Mesenchymal stem cell (in vitro differentiated cells and primary cell): ENCODE results near the gene PTER.

ENCODE experiments used
- DNase-seq: peaks from one replicate; pipeline ENCODE4 v3.0.0-alpha.2; 2013
- H2AFZ ChIP-seq: one replicate; pipeline ENCODE4 v1.6.1; 2013; ENCODE audit warnings: low read depth, mild to moderate bottlenecking, control low read depth, inconsistent platforms, low read length, moderate library complexity
- H2AK5ac ChIP-seq: 2 replicates; pipeline ENCODE4 v1.6.1; 2013; ENCODE audit warnings: low read length, moderate library complexity, mild to moderate bottlenecking, inconsistent platforms; ENCODE audit not compliant: severe bottlenecking
- H2BK120ac ChIP-seq: one replicate; pipeline ENCODE4 v1.6.1; 2013; ENCODE audit warnings: low read depth, mild to moderate bottlenecking, inconsistent platforms, low read length, moderate library complexity
- H2BK12ac ChIP-seq, 2 experiments: one replicate each; pipeline ENCODE4 v1.6.1; 2013; ENCODE audit warnings: inconsistent platforms in 2 of 2, low read length in 2 of 2, mild to moderate bottlenecking in 2 of 2, moderate library complexity in 2 of 2, control low read depth in 1 of 2
- H2BK15ac ChIP-seq: one replicate; pipeline ENCODE4 v1.6.1; 2013; ENCODE audit warnings: mild to moderate bottlenecking, low read depth, inconsistent platforms; ENCODE audit not compliant: poor library complexity, severe bottlenecking
- H2BK5ac ChIP-seq: 2 replicates; pipeline ENCODE4 v1.6.1; 2013; ENCODE audit warnings: low read depth, mild to moderate bottlenecking, low read length, control low read depth, inconsistent platforms; ENCODE audit not compliant: poor library complexity, severe bottlenecking
- H3K14ac ChIP-seq, 2 experiments: one replicate each; pipeline ENCODE4 v1.6.1; 2013; ENCODE audit warnings: inconsistent platforms in 2 of 2, low read length in 2 of 2, control low read depth in 1 of 2, mild to moderate bottlenecking in 1 of 2, moderate library complexity in 1 of 2
- H3K18ac ChIP-seq, 2 experiments: one replicate each; pipeline ENCODE4 v1.6.1; 2013; ENCODE audit warnings: inconsistent platforms in 2 of 2, low read length in 2 of 2, control low read depth in 1 of 2, low read depth in 1 of 2, mild to moderate bottlenecking in 1 of 2
- H3K23ac ChIP-seq, 2 experiments: one replicate each; pipeline ENCODE4 v1.6.1; 2013; ENCODE audit warnings: inconsistent platforms in 2 of 2, low read length in 2 of 2, mild to moderate bottlenecking in 2 of 2, moderate library complexity in 2 of 2, control low read depth in 1 of 2
- H3K27ac ChIP-seq: 2 replicates; pipeline ENCODE4 v1.5.1; 2013; ENCODE audit warnings: mild to moderate bottlenecking, moderate library complexity, low read length, control low read depth, inconsistent platforms; ENCODE audit not compliant: poor library complexity, severe bottlenecking
- H3K27me3 ChIP-seq, 2 experiments: 2 replicates each; pipeline versions ENCODE4 v1.6.1 to v1.7.0; 2013; ENCODE audit warnings: low read length in 2 of 2, mild to moderate bottlenecking in 2 of 2, moderate library complexity in 2 of 2, control low read depth in 1 of 2, inconsistent platforms in 1 of 2; ENCODE audit not compliant: control insufficient read depth in 1 of 2, insufficient read depth in 1 of 2
- H3K36me3 ChIP-seq, 2 experiments: 2 replicates each; pipeline versions ENCODE4 v1.6.1 to v1.7.0; 2013; ENCODE audit warnings: low read length in 2 of 2, control low read depth in 1 of 2, inconsistent platforms in 1 of 2, low read depth in 1 of 2, mild to moderate bottlenecking in 1 of 2; ENCODE audit not compliant: insufficient read depth in 2 of 2, control insufficient read depth in 1 of 2
- H3K4ac ChIP-seq, 2 experiments: one replicate each; pipeline ENCODE4 v1.6.1; 2013; ENCODE audit warnings: inconsistent platforms in 2 of 2, low read length in 2 of 2, mild to moderate bottlenecking in 2 of 2, moderate library complexity in 2 of 2, control low read depth in 1 of 2, low read depth in 1 of 2
- H3K4me1 ChIP-seq: 2 replicates; pipeline ENCODE4 v1.6.1; 2013; ENCODE audit warnings: low read depth, low read length, control low read depth; ENCODE audit not compliant: control insufficient read depth, insufficient read depth
- H3K4me2 ChIP-seq: 2 replicates; pipeline ENCODE4 v1.6.1; 2013; ENCODE audit warnings: low read length, mild to moderate bottlenecking, inconsistent platforms; ENCODE audit not compliant: poor library complexity, severe bottlenecking
- H3K4me3 ChIP-seq, 2 experiments: 2 replicates each; pipeline versions ENCODE4 v1.5.1 to v1.7.0; 2013; ENCODE audit warnings: low read length in 2 of 2, mild to moderate bottlenecking in 2 of 2, control low read depth in 1 of 2, low read depth in 1 of 2; ENCODE audit not compliant: insufficient read depth in 1 of 2
- H3K79me1 ChIP-seq: replicated peaks from 2 replicates; pipeline ENCODE4 v1.6.1; 2013; ENCODE audit warnings: mild to moderate bottlenecking, control low read depth, low read length, inconsistent platforms; ENCODE audit not compliant: poor library complexity, severe bottlenecking
- H3K9ac ChIP-seq: 2 replicates; pipeline ENCODE4 v1.7.0; 2013; ENCODE audit warnings: mild to moderate bottlenecking, low read length, moderate library complexity
- H3K9me3 ChIP-seq: 2 replicates; pipeline ENCODE4 v1.7.0; 2013; ENCODE audit warnings: mild to moderate bottlenecking, low read length; ENCODE audit not compliant: control insufficient read depth
- H4K8ac ChIP-seq: one replicate; pipeline ENCODE4 v1.6.1; 2013; ENCODE audit warnings: inconsistent platforms, mild to moderate bottlenecking, low read length, moderate library complexity
- H4K91ac ChIP-seq: one replicate; pipeline ENCODE4 v1.6.1; 2013; ENCODE audit warnings: mild to moderate bottlenecking, low read length, inconsistent platforms
- WGBS: methylation state at CpG from one replicate; pipeline ENCODE4 v1.1.7; 2013; ENCODE audit warnings: mixed read lengths; 5-methylcytosine and 5-hydroxymethylcytosine counted together

The PTER gene

DNA sequence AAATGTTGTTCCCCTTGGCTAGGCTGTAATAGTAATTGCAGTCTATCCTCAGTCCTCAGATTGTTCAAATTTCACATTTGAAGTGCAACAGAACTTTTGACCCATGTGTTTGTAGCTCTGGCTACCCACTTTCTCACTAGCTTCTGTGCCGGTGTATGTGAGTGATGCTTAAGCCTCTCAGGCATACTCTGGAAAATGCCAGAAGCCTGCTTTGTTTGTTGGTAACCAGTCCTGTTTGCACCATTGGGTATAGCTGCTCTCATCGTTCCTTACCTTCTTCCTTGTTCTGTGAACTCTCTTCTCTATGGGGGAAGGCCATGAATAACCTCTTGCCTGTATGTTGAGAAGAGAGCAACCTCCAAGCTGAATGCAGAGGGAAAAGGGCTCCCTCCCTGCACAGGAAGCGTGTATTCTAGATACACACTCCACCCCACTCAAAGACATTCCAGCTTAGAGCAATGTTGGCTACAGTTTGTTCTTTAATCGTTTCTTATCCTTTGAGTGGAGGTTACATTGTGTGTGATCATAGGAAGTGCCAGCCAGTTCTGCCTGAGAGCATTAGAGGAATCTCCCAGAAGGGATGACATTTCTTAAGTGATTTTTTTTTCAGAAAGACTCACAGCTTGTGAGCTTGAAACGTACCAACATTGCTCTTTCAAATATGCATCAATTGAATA is 44.4 kb downstream of the PTER start:
- H3K14ac ChIP-seq = no peak overlapping the region
- no peak overlapping the region for H3K27ac ChIP-seq
- no peak overlapping the region for H2BK120ac ChIP-seq
- no peak overlapping the region for H2BK15ac ChIP-seq
- no peak overlapping the region for H3K4ac ChIP-seq
- no peaks in the 10 kb centered on the region for H3K27me3 ChIP-seq
- H3K4me3 ChIP-seq = no peak overlapping the region
- H3K79me1 ChIP-seq = no peaks in the 10 kb centered on the region
- H3K23ac ChIP-seq = no peak overlapping the region
- no peak overlapping the region for H2AFZ ChIP-seq
- H3K36me3 ChIP-seq = peaks cover 0 to 2% of the 10 kb centered on the region in 2 experiments
- no peak overlapping the region for H2BK5ac ChIP-seq
- no peak overlapping the region for H2BK12ac ChIP-seq
- no peaks in the 10 kb centered on the region for H3K9me3 ChIP-seq
- 90% methylated on average over 4 of the region's 5 CpGs for WGBS
- no peak overlapping the region for H3K4me2 ChIP-seq
- no peak overlapping the region for H2AK5ac ChIP-seq
- H4K91ac ChIP-seq = no peak overlapping the region
- H3K9ac ChIP-seq = no peak overlapping the region
- no peak overlapping the region for H3K18ac ChIP-seq
- DNase-seq = no peak
- H3K4me1 ChIP-seq = no peaks in the 10 kb centered on the region
- no peak overlapping the region for H4K8ac ChIP-seq

DNA sequence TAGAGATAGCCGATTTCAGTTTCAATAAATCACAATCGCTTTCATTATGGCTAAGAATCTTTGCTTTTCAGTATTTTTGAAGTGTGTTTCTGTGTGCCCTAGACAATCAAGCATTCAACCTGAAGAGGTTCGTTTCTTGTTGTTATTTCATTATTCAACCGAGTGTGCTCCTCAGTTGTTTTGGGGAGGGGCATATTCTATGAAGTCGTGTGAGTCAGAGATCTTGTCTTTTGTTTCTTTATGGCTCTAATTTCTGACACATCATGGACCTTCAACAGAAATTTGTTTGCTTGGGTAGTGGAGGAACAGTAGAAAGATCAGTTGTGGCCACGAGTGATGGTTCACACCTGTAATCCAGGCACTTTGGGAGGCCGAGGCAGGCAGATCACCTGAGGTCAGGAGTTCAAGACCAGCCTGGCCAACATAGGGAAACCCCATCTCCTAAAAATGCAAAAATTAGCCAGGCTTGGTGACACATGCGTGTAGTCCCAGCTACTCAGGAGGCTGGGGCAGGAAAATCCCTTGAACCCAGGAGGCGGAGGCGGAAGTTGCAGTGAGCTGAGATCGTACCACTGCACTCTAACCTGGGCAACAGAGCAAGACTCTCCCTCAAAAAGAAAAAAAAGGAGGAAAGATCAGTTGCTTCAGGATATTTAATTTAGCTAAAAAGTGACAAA is 46.6 kb downstream of the PTER start:
- H2BK12ac ChIP-seq = no peak overlapping the region
- no peak overlapping the region for H3K4me2 ChIP-seq
- H2BK15ac ChIP-seq = no peak overlapping the region
- H2BK120ac ChIP-seq = no peak overlapping the region
- no peak overlapping the region for H2BK5ac ChIP-seq
- H3K4ac ChIP-seq = no peak overlapping the region
- no peak overlapping the region for H4K91ac ChIP-seq
- H3K9me3 ChIP-seq = no peaks in the 10 kb centered on the region
- WGBS = 93% methylated on average over 8 of the region's 11 CpGs
- no peaks in the 10 kb centered on the region for H3K4me1 ChIP-seq
- peaks cover 0 to 9% of the 10 kb centered on the region in 2 experiments for H3K36me3 ChIP-seq
- no peaks in the 10 kb centered on the region for H3K79me1 ChIP-seq
- H3K27ac ChIP-seq = no peak overlapping the region
- no peak for DNase-seq
- no peak overlapping the region for H3K18ac ChIP-seq
- H3K27me3 ChIP-seq = no peaks in the 10 kb centered on the region
- H3K23ac ChIP-seq = no peak overlapping the region
- H3K9ac ChIP-seq = no peak overlapping the region
- no peak overlapping the region for H2AK5ac ChIP-seq
- H3K14ac ChIP-seq = no peak overlapping the region
- no peak overlapping the region for H3K4me3 ChIP-seq
- no peak overlapping the region for H2AFZ ChIP-seq
- H4K8ac ChIP-seq = no peak overlapping the region

DNA sequence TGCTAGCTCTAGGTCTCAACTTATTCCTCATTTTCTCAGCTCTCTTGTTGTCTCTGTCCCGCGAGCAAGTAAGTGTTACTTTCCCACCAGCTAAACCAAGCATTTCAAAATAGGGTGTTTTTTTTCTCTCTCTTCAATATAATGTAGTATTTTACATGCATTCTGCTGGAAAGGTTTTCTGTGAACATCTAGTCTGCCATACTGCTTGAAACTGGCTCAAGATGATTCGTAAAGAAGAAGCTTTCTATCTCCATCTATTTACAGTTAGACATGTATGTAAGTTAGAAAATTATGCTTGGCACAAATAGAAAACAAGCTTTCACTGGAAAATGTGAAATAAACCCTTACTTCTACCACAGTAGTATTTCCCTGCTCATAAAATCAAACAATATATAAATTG is 53.7 kb downstream of the PTER start:
- Histone ChIP-seq H3K9me3 (no peaks in the 10 kb centered on the region), H2AK5ac (no peak overlapping the region), H2BK12ac (no peak overlapping the region), H3K9ac (no peak overlapping the region), H3K4me1 (no peaks in the 10 kb centered on the region), H2BK5ac (no peak overlapping the region), H3K14ac (no peak overlapping the region), H3K79me1 (no peaks in the 10 kb centered on the region), H2BK15ac (no peak overlapping the region), H3K36me3 (peaks cover 0 to 15% of the 10 kb centered on the region in 2 experiments), H4K8ac (no peak overlapping the region), H4K91ac (no peak overlapping the region), H3K27ac (no peak overlapping the region), H3K18ac (no peak overlapping the region), H3K4ac (no peak overlapping the region), H3K23ac (no peak overlapping the region), H2AFZ (no peak overlapping the region), H2BK120ac (no peak overlapping the region), H3K4me2 (no peak overlapping the region), H3K27me3 (no peaks in the 10 kb centered on the region), H3K4me3 (no peak overlapping the region)
- no peak for DNase-seq
- WGBS = 86% methylated on average over 2 of the region's 3 CpGs

DNA sequence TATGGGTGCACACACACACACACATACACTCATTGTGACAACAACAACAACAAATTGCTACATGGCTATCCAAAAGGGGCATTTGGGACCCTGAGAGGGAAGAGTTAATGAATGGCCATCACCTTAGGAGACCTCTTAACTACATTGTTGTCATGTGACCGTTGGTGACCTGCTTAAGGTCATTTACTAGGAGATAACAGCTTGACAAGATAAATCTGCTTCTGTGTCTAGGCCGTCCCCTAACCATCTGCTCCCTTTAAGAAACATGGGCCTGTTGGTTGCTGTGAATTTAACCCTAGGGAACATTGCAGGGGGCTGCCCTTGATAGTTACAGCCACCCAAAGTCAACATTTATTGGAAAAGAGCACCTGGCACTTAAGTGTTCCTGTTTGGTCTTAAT is 55.1 kb downstream of the PTER start:
- no peak overlapping the region for H2AFZ ChIP-seq
- H2BK12ac ChIP-seq = no peak overlapping the region
- no peak overlapping the region for H2BK5ac ChIP-seq
- no peaks in the 10 kb centered on the region for H3K27me3 ChIP-seq
- WGBS = 29% methylated on average over 2 of the region's 2 CpGs
- no peaks in the 10 kb centered on the region for H3K79me1 ChIP-seq
- no peak overlapping the region for H3K14ac ChIP-seq
- H3K4me2 ChIP-seq = no peak overlapping the region
- H3K27ac ChIP-seq = no peak overlapping the region
- no peak overlapping the region for H3K4me3 ChIP-seq
- no peak overlapping the region for H3K23ac ChIP-seq
- H2BK15ac ChIP-seq = no peak overlapping the region
- no peak overlapping the region for H3K4ac ChIP-seq
- no peak overlapping the region for H2AK5ac ChIP-seq
- H3K9me3 ChIP-seq = no peaks in the 10 kb centered on the region
- no peak overlapping the region for H4K8ac ChIP-seq
- no peak overlapping the region for H3K9ac ChIP-seq
- H3K4me1 ChIP-seq = no peaks in the 10 kb centered on the region
- no peak overlapping the region for H4K91ac ChIP-seq
- peaks cover 0 to 6% of the 10 kb centered on the region in 2 experiments for H3K36me3 ChIP-seq
- H3K18ac ChIP-seq = no peak overlapping the region
- no peak overlapping the region for H2BK120ac ChIP-seq
- no peak for DNase-seq
